Hematopoietic multipotent progenitor cell treated with erythropoietin and hydrocortisone succinate and interleukin-3 and kit ligand, for 17 days (in vitro differentiated cells): ENCODE measurements around the gene PPAT.

Experiments
- DNase-seq: peaks from one replicate; pipeline ENCODE4 v3.0.0-alpha.2; 2015; ENCODE audit warnings: low spot score

The PPAT gene

GRCh38 chr4:56434599-56435139, 746 bp downstream of the PPAT start:
- peak; percentile 44 for DNase-seq

GRCh38 chr4:56433280-56433679, 2.1 kb downstream of the PPAT start:
- DNase-seq: no peak

- DNase-seq: no peak
Measured at GRCh38 chr4:56430203-56430602, 5.2 kb downstream of the PPAT start.

- no peak for DNase-seq
Measured at GRCh38 chr4:56427179-56427578, 8.2 kb downstream of the PPAT start.

GRCh38 chr4:56426273-56426672, 9.1 kb downstream of the PPAT start:
- DNase-seq: no peak

- no peak for DNase-seq
Measured at GRCh38 chr4:56425518-56425917, 9.9 kb downstream of the PPAT start.

- peak; percentile 80 for DNase-seq
Measured at GRCh38 chr4:56424697-56425514, 10.5 kb downstream of the PPAT start.

- DNase-seq: no peak
Measured at GRCh38 chr4:56424176-56424575, 11.2 kb downstream of the PPAT start.

- no peak for DNase-seq
Measured at GRCh38 chr4:56417396-56417795, 18.0 kb downstream of the PPAT start.

- no peak for DNase-seq
Measured at GRCh38 chr4:56416349-56416748, 19.1 kb downstream of the PPAT start.

- DNase-seq: no peak
Measured at GRCh38 chr4:56414135-56414670, 21.2 kb downstream of the PPAT start.

- DNase-seq: peak; percentile 58
Measured at GRCh38 chr4:56410247-56411062, 25.0 kb downstream of the PPAT start.

- DNase-seq: no peak
Measured at GRCh38 chr4:56409511-56410090, 25.8 kb downstream of the PPAT start.

GRCh38 chr4:56408978-56409377, 26.4 kb downstream of the PPAT start:
- no peak for DNase-seq

- no peak for DNase-seq
Measured at GRCh38 chr4:56406151-56406550, 29.3 kb downstream of the PPAT start.

GRCh38 chr4:56405016-56405415, 30.4 kb downstream of the PPAT start:
- no peak for DNase-seq

GRCh38 chr4:56400560-56400959, 34.9 kb downstream of the PPAT start:
- no peak for DNase-seq

GRCh38 chr4:56391270-56391669, 44.1 kb downstream of the PPAT start:
- no peak for DNase-seq

- DNase-seq: peak; percentile 73
Measured at GRCh38 chr4:56389558-56389957, 45.9 kb downstream of the PPAT start.

GRCh38 chr4:56388306-56388705, 47.1 kb downstream of the PPAT start:
- peak; percentile 71 for DNase-seq

GRCh38 chr4:56387023-56388001, 48.1 kb downstream of the PPAT start, which contains the start of gene AASDH:
Gene AASDH, minus strand, starts transcription at chr4:56387491. Its CDS starts 3,192 bp downstream, at chr4:56384299.
- DNase-seq: peak; percentile 92
